Psoas muscle (tissue), 8 donors: ENCODE results near the gene GINS1. TPM values are rescaled to one million over a fixed set of nuclear protein-coding genes. Genes with fewer than 3 reads are reported as not detected.

Source experiments
- ATAC-seq, 4 donors: fragments of 200-7000 bp; cut with Tn5 transposase; one replicate each; pipeline ENCODE4 v1.9.1; 2020; ENCODE audit warnings: moderate library complexity in 3 of 4, mild to moderate bottlenecking in 2 of 4
- DNase-seq, 2 donors: peaks; one replicate each; pipeline ENCODE4 v3.0.0-alpha.2; 2020
- H3K27ac ChIP-seq: fragments of 200-600 bp; one replicate; pipeline ENCODE4 v1.8.0; 2022
- H3K27me3 ChIP-seq, 3 donors: fragments of 200-600 bp in 1 of 3; one replicate each; pipeline versions ENCODE4 v1.6.1 to v1.8.0; 2013 to 2022; ENCODE audit warnings: low read length in 2 of 3, mild to moderate bottlenecking in 2 of 3, moderate library complexity in 1 of 3; ENCODE audit not compliant: insufficient read depth in 3 of 3
- H3K36me3 ChIP-seq, 2 donors: fragments of 200-600 bp in 1 of 2; one replicate each; pipeline versions ENCODE4 v1.6.1 to v1.8.0; 2013 to 2022; ENCODE audit warnings: low read depth in 1 of 2, mild to moderate bottlenecking in 1 of 2, moderate library complexity in 1 of 2; ENCODE audit not compliant: insufficient read depth in 1 of 2
- H3K4me1 ChIP-seq: fragments of 200-600 bp; one replicate; pipeline ENCODE4 v1.8.0; 2022
- H3K4me3 ChIP-seq: fragments of 200-600 bp; one replicate; pipeline ENCODE4 v1.8.0; 2022; ENCODE audit warnings: mild to moderate bottlenecking
- H3K9me3 ChIP-seq: fragments of 200-600 bp; one replicate; pipeline ENCODE4 v1.8.0; 2022
- WGBS, 3 donors: extraction: QIAGEN DNeasy Blood & Tissue Kit; methylation state at CpG; one replicate each; pipeline versions ENCODE4 v1.1.6 to v1.1.7; 2013; 5-methylcytosine and 5-hydroxymethylcytosine counted together
- intact Hi-C, 2 donors: fragments of 100-400 bp; cut with DNase I; formaldehyde crosslinking; loops; one replicate each; pipeline versions ENCODE4 v1.11.0 to v1.14.2; 2022
- polyA plus RNA-seq, 3 donors: library from polyadenylated mRNA; stranded (reverse); fragments of 200-250 nt; gene quantifications; one replicate each; pipeline ENCODE4 v1.2.3, GENCODE V29; 2013
- total RNA-seq, 4 donors: library from RNA; stranded (reverse); fragmentation: NEBNext Ultra II Directional in 2 of 4; extraction: Animal tissue kit (Norgen Biotek cat#: 25700) in 2 of 4; gene quantifications; one replicate each; pipeline versions ENCODE4 v1.2.1 to v1.2.4, GENCODE V29; 2021 to 2023
- TF ChIP-seq, protein P1 (sequence below): fragments of 200-600 bp; IDR thresholded peaks from one replicate; pipeline ENCODE4 v1.8.0; 2022; ENCODE audit warnings: antibody characterized with exemption
- donor health status: healthy with polysubstance abuse.
- donor health status: DM: no; HTN: no; CAD: no; lungs with moderate emphysema.
- donor health status: Bipolar disorder and iron deficiency.
- donor health status: healthy.
- donor health status: DM: yes; HTN: yes; CAD: no.
- donor health status: DM: no; HTN: no; CAD: no.
- donor health status: DM: no; HTN: no; CAD: no.
- donor health status: DM: yes; HTN: yes; CAD: no.

The GINS1 gene
- total and polyA plus RNA-seq, 7 donors, result 0.07 to 0.67 (median 0.17) TPM; not detected in 1

DNA sequence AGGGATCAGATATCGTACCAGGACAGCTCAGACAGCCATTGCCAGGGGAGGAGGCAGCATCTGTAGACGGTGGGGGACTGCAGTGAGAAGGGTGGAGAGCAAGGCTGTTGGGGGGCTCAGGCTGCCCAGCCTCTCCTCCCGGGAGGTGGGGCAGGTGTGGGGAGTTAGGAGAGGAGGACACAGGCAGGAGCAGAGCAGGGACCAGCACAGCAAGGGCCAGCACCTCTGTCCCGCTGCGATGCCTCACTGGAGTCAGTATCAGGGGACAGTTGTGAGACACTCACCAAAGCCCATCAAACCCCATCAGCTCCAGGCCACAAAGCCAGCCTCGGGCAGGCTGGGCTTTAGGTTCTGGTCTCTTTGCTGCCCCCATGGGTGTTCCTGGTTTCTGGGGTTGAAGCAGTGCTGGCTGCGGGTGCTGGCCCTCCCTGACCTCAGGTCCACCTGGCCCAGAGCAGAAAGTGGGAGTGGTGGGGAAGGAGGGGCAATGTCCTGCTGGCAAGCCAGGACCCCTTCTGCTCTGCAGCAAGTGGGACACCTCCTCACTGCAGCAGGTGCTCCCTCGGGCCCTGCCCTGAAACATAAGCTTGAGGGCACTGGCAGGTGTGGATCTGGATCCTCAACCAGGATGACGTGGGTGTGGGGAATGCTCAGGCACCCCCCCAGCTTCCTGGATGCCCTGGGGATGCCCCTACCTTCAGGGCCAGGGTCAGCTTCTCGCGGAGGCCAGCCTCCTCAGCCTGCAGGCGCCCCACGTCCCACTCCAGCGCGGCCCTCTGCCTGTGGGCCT lies 83.4 kb downstream of the GINS1 start:
- no peaks in the 10 kb centered on the region for H3K27me3 ChIP-seq
- ATAC-seq (no peak), DNase-seq (no peak)
- no peak overlapping the region for H3K4me3 ChIP-seq
- no peak overlapping the region for H3K27ac ChIP-seq
- H3K9me3 ChIP-seq, result no peaks in the 10 kb centered on the region
- no peaks in the 10 kb centered on the region for H3K36me3 ChIP-seq
- TF ChIP-seq, protein P1, sequence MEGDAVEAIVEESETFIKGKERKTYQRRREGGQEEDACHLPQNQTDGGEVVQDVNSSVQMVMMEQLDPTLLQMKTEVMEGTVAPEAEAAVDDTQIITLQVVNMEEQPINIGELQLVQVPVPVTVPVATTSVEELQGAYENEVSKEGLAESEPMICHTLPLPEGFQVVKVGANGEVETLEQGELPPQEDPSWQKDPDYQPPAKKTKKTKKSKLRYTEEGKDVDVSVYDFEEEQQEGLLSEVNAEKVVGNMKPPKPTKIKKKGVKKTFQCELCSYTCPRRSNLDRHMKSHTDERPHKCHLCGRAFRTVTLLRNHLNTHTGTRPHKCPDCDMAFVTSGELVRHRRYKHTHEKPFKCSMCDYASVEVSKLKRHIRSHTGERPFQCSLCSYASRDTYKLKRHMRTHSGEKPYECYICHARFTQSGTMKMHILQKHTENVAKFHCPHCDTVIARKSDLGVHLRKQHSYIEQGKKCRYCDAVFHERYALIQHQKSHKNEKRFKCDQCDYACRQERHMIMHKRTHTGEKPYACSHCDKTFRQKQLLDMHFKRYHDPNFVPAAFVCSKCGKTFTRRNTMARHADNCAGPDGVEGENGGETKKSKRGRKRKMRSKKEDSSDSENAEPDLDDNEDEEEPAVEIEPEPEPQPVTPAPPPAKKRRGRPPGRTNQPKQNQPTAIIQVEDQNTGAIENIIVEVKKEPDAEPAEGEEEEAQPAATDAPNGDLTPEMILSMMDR, result no peak
- intact Hi-C loops, result no loop called here
- WGBS, 3 donors, result 90% methylated on average over 15 of the region's 15 CpGs
- no peaks in the 10 kb centered on the region for H3K4me1 ChIP-seq

DNA sequence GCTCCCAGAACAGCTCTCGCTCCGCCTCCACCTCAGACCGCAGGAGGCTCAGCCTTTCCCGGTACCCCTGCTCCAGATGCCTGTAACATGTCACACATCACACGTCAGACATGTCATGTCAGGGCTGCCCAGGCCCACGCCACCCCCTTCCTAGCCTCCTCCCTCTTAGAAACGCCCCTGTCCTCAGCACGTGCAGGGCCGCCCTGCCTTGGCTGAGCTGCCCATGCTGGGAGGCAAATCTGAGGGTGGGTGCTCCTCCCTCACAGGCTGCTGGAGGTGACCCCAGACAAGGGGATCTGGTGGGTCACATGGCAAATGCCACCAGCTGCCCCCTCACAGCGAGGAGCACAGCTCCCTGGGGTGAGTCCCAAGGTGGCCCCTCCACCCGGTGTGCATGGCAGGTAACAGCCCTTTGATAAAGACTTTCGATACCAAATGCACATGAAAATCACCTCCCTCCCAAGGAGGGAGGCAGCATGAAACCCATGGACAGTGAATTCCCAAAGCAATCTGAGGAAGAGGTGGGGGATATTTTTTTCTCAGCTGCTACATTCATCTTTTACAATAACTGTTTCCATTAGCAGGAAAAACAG lies 84.1 kb downstream of the GINS1 start:
- TF ChIP-seq, protein P1, result no peak
- H3K27me3 ChIP-seq, result no peaks in the 10 kb centered on the region
- DNase-seq, result no peak
- intact Hi-C loops, result no loop called here
- H3K4me1 ChIP-seq, result no peaks in the 10 kb centered on the region
- H3K4me3 ChIP-seq, result no peak overlapping the region
- H3K27ac ChIP-seq, result no peak overlapping the region
- no peaks in the 10 kb centered on the region for H3K9me3 ChIP-seq
- WGBS, 3 donors, result 90 to 93% (median 92%) methylated on average over 12 of the region's 12 CpGs
- no peak for ATAC-seq
- no peaks in the 10 kb centered on the region for H3K36me3 ChIP-seq

DNA sequence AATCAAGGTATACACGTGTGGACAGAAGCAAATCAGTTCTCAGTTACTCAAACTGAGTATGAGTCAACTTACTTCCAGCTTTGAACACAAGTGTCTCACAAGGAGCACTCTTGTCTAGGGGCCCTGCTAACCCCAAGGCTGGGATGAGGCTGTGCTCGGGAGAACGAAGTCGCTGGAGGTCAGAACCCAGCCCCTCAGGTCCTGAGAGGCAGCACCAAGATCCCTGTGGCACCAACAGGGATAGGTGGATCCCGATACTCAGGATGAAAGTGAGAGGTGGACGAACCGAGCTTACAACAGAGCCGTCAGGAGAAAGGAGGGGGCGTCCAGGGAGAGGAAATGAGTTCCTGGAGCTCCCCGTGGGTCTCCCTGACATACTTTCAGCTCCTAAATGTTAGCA lies 85.7 kb downstream of the GINS1 start:
- H3K27ac ChIP-seq, result no peak overlapping the region
- H3K36me3 ChIP-seq, result no peaks in the 10 kb centered on the region
- no peaks in the 10 kb centered on the region for H3K4me1 ChIP-seq
- DNase-seq (no peak), ATAC-seq (no peak)
- TF ChIP-seq, protein P1, result no peak
- intact Hi-C loops, result no loop called here
- no peaks in the 10 kb centered on the region for H3K27me3 ChIP-seq
- no peaks in the 10 kb centered on the region for H3K9me3 ChIP-seq
- no peak overlapping the region for H3K4me3 ChIP-seq
- 90 to 93% (median 91%) methylated on average over 9 to 10 of the region's 10 CpGs for WGBS, 3 donors

DNA sequence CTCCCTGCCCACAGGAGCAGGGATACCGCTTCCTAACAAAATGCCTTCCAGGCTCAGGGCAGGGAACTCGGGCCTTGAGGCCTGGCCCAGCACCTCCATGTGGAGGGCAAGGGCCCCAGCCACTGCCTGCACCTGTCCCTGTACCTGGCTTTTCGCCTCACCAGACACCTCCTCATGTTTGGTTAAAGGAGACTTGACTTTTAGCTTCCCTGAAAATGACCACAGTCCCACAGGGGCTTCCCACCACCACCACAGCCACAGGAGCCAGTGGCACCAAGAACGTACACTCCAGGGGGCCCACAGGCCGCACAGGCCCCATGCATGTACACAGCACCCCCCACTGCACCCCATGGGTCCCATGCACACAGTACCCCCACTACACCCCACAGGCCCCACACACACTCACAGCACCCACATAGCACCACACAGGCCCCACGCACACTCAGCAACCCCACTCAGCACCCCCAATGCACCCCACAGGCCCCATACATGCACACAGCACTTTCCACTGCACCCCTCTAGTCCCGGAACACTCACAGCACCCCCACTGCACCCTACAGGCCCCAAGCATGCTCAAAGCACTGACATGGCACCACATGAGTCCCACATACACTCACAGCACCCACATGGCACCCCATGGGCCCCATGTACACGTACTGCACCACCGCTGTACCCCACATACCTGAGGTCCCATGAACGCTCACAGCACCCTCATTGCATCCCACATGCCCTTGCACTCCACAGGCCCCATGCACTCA lies 86.5 kb downstream of the GINS1 start:
- no peaks in the 10 kb centered on the region for H3K36me3 ChIP-seq
- 95 to 98% (median 98%) methylated on average over 10 of the region's 10 CpGs for WGBS, 3 donors
- DNase-seq (no peak), ATAC-seq (no peak)
- intact Hi-C loops, result no loop called here
- H3K4me3 ChIP-seq, result no peak overlapping the region
- no peaks in the 10 kb centered on the region for H3K4me1 ChIP-seq
- no peaks in the 10 kb centered on the region for H3K27me3 ChIP-seq
- TF ChIP-seq, protein P1, result no peak
- H3K9me3 ChIP-seq, result no peaks in the 10 kb centered on the region
- H3K27ac ChIP-seq, result no peak overlapping the region
